Stomach (tissue), 9 donors: ENCODE measurements around the gene MRPL40. TPM values are rescaled to one million over a fixed set of nuclear protein-coding genes. Genes with fewer than 3 reads are reported as not detected.
"Not testable (repeated sequence)": the region's sequence is repeated elsewhere in the genome, so short reads cannot be mapped to it uniquely, and the experiment has no call there.

Experiments used
- DNase-seq, 2 donors: peaks; one replicate each; pipeline versions ENCODE4 v3.0.0 to v3.0.0-alpha.2; 2013 to 2019
- H3K27ac ChIP-seq, 5 donors: fragments of 200-600 bp in 4 of 5; sonication (generic) in 4 of 5; one replicate each; pipeline ENCODE4 v1.5.1; 2013 to 2019; ENCODE audit warnings: mild to moderate bottlenecking in 1 of 5, moderate library complexity in 1 of 5
- H3K27me3 ChIP-seq, 3 donors: fragments of 200-600 bp; sonication (generic); one replicate each; pipeline ENCODE4 v1.5.1; 2017 to 2019; ENCODE audit warnings: mixed run types in 1 of 3
- H3K36me3 ChIP-seq, 4 donors: fragments of 200-600 bp; sonication (generic); 1 replicate in 3 of 4; 2 replicates in 1 of 4; pipeline ENCODE4 v1.5.1; 2016 to 2019
- H3K4me1 ChIP-seq, 4 donors: fragments of 200-600 bp; sonication (generic); one replicate each; pipeline ENCODE4 v1.5.1; 2016 to 2019
- H3K4me3 ChIP-seq, 4 donors: fragments of 200-600 bp; sonication (generic) in 3 of 4; one replicate each; pipeline ENCODE4 v1.5.1; 2016 to 2019; ENCODE audit warnings: mild to moderate bottlenecking in 1 of 4
- H3K9me3 ChIP-seq, 4 donors: fragments of 200-600 bp; sonication (generic); one replicate each; pipeline ENCODE4 v1.5.1; 2016 to 2019
- EP300 ChIP-seq: sonication (generic); formaldehyde crosslinking; IDR thresholded peaks from one replicate; pipeline ENCODE4 v1.6.1; 2017; ENCODE audit warnings: antibody characterized with exemption
- POLR2A ChIP-seq, 4 donors: fragments of 450-650 bp; IDR thresholded peaks; one replicate each; pipeline ENCODE4 v1.6.1; 2016; ENCODE audit warnings: antibody characterized with exemption in 4 of 4, control low read depth in 2 of 4, mild to moderate bottlenecking in 1 of 4, moderate library complexity in 1 of 4
- POLR2AphosphoS5 ChIP-seq, 3 donors: sonication (generic); formaldehyde crosslinking; IDR thresholded peaks; one replicate each; pipeline ENCODE4 v1.6.1; 2016; ENCODE audit warnings: antibody characterized with exemption in 3 of 3
- WGBS, 5 donors: extraction: QIAGEN DNeasy Blood & Tissue Kit in 3 of 5; methylation state at CpG; one replicate each; pipeline versions ENCODE4 v1.1.5 to v1.1.7; 2013 to 2018; 5-methylcytosine and 5-hydroxymethylcytosine counted together
- intact Hi-C: fragments of 100-400 bp; cut with DNase I; formaldehyde crosslinking; loops from one replicate; pipeline ENCODE4 v1.15.1; 2023; ENCODE audit warnings: low total_unique reads
- polyA plus RNA-seq, 3 donors: library from polyadenylated mRNA; stranded (reverse); fragments of 200-250 nt; gene quantifications; one replicate each; pipeline ENCODE4 v1.2.3, GENCODE V29; 2013
- total RNA-seq, 5 donors: library from RNA; depleted of rRNA; stranded (reverse); fragments of >200 nt; gene quantifications; one replicate each; pipeline versions ENCODE4 v1.1.0 to v1.2.3, GENCODE V29; 2014 to 2016
- TF ChIP-seq, protein P1 (sequence below), 7 experiments: fragments of 450-650 bp in 4 of 7; fragments of 200-600 bp in 3 of 7; sonication (generic) in 3 of 7; IDR thresholded peaks; one replicate each; pipeline ENCODE4 v1.5.1; 2016 to 2019; ENCODE audit warnings: antibody characterized with exemption in 7 of 7, control low read depth in 2 of 7, mild to moderate bottlenecking in 1 of 7
- donor health status: healthy with polysubstance abuse.
- donor health status: Bipolar disorder and iron deficiency.
- donor health status: healthy.

The MRPL40 gene
- total and polyA plus RNA-seq, 8 donors: 2.3 to 61.1 (median 23.3) TPM

DNA sequence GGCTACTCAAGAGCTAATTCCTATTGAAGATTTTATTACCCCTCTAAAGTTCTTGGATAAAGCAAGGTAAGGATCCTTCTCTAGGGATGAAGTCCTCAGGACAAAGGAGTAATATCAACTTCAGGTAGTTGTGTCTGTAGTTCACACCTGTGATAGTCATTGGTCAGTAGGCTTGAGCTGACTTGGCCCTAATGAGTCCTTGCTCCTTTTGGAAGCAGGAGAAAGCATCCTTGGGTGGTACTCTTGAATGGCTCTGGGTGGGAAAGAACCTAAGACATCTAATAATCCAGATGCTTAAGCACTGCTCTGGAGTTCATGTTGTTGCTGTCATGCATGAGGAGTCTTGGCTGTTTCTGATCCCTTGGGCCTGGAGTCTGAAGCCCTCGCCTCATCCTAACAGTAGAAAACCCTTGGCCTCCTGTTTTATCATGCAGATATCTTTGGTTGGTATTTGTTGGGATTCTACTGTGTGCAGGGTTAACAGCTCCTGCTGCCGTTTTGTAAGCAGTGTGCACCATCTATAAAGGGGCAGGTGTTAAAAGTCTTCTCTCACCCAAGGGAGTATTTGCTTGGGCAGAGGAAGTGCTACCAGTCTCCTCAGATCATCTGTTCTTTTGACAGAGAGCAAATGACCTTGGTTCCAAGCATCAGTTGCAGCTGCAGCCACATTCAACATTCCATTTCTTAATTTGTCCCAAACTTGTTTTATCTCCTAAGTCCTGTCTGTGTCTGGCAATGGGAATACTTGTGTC is 2.7 kb downstream of the MRPL40 start:
- Histone ChIP-seq H3K36me3 (peaks cover 17 to 49% (median 36%) of the 10 kb centered on the region in 4 donors), H3K9me3 (no peaks in the 10 kb centered on the region), H3K4me1 (peaks cover 17 to 35% (median 20%) of the 10 kb centered on the region in 4 donors), H3K27me3 (no peaks in the 10 kb centered on the region), H3K4me3 (no peak overlapping the region), H3K27ac (no peak overlapping the region)
- no peak for DNase-seq
- TF ChIP-seq, protein P1, sequence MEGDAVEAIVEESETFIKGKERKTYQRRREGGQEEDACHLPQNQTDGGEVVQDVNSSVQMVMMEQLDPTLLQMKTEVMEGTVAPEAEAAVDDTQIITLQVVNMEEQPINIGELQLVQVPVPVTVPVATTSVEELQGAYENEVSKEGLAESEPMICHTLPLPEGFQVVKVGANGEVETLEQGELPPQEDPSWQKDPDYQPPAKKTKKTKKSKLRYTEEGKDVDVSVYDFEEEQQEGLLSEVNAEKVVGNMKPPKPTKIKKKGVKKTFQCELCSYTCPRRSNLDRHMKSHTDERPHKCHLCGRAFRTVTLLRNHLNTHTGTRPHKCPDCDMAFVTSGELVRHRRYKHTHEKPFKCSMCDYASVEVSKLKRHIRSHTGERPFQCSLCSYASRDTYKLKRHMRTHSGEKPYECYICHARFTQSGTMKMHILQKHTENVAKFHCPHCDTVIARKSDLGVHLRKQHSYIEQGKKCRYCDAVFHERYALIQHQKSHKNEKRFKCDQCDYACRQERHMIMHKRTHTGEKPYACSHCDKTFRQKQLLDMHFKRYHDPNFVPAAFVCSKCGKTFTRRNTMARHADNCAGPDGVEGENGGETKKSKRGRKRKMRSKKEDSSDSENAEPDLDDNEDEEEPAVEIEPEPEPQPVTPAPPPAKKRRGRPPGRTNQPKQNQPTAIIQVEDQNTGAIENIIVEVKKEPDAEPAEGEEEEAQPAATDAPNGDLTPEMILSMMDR (IDR thresholded peaks at IDR 0.05): no peak
- TF ChIP-seq POLR2AphosphoS5 (IDR thresholded peaks at IDR 0.05): no peak
- no peak for TF ChIP-seq POLR2A (IDR thresholded peaks at IDR 0.05)
- no peak for TF ChIP-seq EP300
- intact Hi-C loops: loop anchor here (5.0 kb wide), 1 partner anchor 42 kb away; the partner anchor contains the start of genes CDC45 and UFD1
- WGBS, 5 donors: 74 to 87% (median 78%) methylated on average over 2 of the region's 2 CpGs

DNA sequence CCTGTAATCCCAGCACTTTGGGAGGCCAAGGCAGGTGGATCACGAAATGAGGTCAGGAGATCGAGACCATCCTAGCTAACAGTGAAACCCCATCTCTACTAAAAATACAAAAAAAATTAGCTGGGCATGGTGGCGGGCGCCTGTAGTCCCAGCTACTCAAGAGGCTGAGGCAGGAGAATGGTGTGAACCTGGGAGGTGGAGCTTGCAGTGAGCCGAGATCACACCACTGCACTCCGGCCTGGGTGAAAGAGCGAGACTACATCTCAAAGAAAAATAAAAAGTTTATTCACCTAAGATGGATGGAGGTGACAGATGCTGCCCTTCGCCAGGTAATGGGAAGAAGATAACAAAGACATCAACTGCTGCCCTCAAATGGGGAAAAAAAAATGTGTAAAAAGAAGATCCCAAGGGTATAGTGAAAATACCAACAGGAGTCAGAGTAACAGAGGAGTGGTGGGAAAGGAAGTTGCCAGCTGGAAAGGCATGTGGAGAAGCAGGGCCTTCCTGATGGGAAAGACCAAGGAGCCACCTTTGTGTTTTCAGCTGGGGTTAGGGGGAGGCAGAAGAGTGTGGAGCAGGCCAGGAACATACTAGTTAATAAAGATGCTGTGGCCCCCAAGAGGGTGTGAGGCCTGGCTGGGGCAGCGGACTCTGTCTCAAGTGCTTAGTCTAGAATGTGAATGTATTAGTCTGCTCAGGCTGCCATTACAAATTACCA is 4.3 kb downstream of the MRPL40 start:
- H3K9me3 ChIP-seq, DNase-seq, H3K27me3 ChIP-seq, H3K27ac ChIP-seq, intact Hi-C loops, H3K4me3 ChIP-seq: not testable (repeated sequence)
- WGBS, 5 donors: 88 to 97% (median 93%) methylated on average over 9 of the region's 9 CpGs
- Histone ChIP-seq H3K4me1 (peaks cover 7 to 24% (median 11%) of the 10 kb centered on the region in 4 donors), H3K36me3 (peaks cover 17 to 61% (median 43%) of the 10 kb centered on the region in 4 donors)

DNA sequence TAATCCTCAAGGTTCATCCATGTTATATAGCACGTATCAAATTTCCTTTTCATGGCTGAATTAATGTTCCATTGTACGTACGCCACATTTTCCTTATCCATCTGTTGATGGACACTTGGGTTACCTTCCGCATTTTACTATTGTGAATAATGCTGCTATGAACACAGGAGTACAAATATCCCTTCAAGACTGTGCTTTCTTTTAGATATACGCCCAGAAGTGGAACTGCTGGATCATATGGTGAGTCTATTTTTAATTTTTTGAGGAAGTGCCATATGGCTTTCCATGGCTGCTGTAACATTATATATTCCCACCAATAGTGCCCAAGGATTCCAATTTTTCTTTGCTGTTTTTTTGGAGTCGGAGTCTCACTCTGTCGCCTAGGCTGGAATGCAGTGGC is 6.0 kb downstream of the MRPL40 start:
- Histone ChIP-seq H3K4me1 (peaks cover 1 to 22% (median 5%) of the 10 kb centered on the region in 4 donors), H3K27ac (no peak overlapping the region), H3K36me3 (peaks cover 17 to 75% (median 56%) of the 10 kb centered on the region in 4 donors), H3K27me3 (no peaks in the 10 kb centered on the region), H3K9me3 (no peaks in the 10 kb centered on the region), H3K4me3 (no peak overlapping the region)
- TF ChIP-seq EP300: no peak
- TF ChIP-seq, protein P1 (IDR thresholded peaks at IDR 0.05): no peak
- TF ChIP-seq POLR2AphosphoS5 (IDR thresholded peaks at IDR 0.05): no peak
- TF ChIP-seq POLR2A (IDR thresholded peaks at IDR 0.05): no peak
- intact Hi-C loops: no loop called here
- WGBS, 5 donors: 86 to 96% (median 93%) methylated on average over 7 of the region's 7 CpGs
- no peak for DNase-seq

- Histone ChIP-seq H3K27me3 (no peaks in the 10 kb centered on the region), H3K4me3 (no peak overlapping the region), H3K36me3 (peaks cover 17 to 77% (median 57%) of the 10 kb centered on the region in 4 donors), H3K4me1 (peaks cover 1 to 27% (median 17%) of the 10 kb centered on the region in 4 donors), H3K27ac (no peak overlapping the region), H3K9me3 (no peaks in the 10 kb centered on the region)
- no peak for DNase-seq
- TF ChIP-seq POLR2A (IDR thresholded peaks at IDR 0.05) (no peak), POLR2AphosphoS5 (IDR thresholded peaks at IDR 0.05) (no peak), EP300 (no peak)
- TF ChIP-seq, protein P1 (IDR thresholded peaks at IDR 0.05): no peak
- intact Hi-C loops: no loop called here
- WGBS, 5 donors: 76 to 88% (median 86%) methylated on average over 7 to 8 of the region's 8 CpGs
These were observed 8.3 kb downstream of the MRPL40 start for GRCh38 chr22:19440411-19441195.
